ENCODE data around the gene COG6.

GRCh38 chr13:39784347-39784746 is 128.9 kb downstream of the COG6 start:
- TF ChIP-seq, protein P1, sequence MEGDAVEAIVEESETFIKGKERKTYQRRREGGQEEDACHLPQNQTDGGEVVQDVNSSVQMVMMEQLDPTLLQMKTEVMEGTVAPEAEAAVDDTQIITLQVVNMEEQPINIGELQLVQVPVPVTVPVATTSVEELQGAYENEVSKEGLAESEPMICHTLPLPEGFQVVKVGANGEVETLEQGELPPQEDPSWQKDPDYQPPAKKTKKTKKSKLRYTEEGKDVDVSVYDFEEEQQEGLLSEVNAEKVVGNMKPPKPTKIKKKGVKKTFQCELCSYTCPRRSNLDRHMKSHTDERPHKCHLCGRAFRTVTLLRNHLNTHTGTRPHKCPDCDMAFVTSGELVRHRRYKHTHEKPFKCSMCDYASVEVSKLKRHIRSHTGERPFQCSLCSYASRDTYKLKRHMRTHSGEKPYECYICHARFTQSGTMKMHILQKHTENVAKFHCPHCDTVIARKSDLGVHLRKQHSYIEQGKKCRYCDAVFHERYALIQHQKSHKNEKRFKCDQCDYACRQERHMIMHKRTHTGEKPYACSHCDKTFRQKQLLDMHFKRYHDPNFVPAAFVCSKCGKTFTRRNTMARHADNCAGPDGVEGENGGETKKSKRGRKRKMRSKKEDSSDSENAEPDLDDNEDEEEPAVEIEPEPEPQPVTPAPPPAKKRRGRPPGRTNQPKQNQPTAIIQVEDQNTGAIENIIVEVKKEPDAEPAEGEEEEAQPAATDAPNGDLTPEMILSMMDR (IDR thresholded peaks at IDR 0.05), result no peak
- TF ChIP-seq TAF1 (IDR thresholded peaks at IDR 0.05; ENCODE audit: borderline replicate concordance, low read depth, low read length), result no peak
- no peak for TF ChIP-seq YY1 (IDR thresholded peaks at IDR 0.05; ENCODE audit: low read depth)
- no peak for TF ChIP-seq POLR2AphosphoS5 (IDR thresholded peaks at IDR 0.05; ENCODE audit: low read depth, low read length)
- TF ChIP-seq JUND (IDR thresholded peaks at IDR 0.05), result no peak
- no peak for TF ChIP-seq EP300 (IDR thresholded peaks at IDR 0.05; ENCODE audit: borderline replicate concordance in 1 of 2, low read depth in 1 of 2, low read length in 1 of 2)
- TF ChIP-seq SIN3A (IDR thresholded peaks at IDR 0.05; ENCODE audit: borderline replicate concordance, low read depth, low read length), result no peak
- TF ChIP-seq EZH2phosphoT487 (IDR thresholded peaks at IDR 0.05; ENCODE audit: borderline replicate concordance, low read depth), result no peak
- TF ChIP-seq, protein P2, sequence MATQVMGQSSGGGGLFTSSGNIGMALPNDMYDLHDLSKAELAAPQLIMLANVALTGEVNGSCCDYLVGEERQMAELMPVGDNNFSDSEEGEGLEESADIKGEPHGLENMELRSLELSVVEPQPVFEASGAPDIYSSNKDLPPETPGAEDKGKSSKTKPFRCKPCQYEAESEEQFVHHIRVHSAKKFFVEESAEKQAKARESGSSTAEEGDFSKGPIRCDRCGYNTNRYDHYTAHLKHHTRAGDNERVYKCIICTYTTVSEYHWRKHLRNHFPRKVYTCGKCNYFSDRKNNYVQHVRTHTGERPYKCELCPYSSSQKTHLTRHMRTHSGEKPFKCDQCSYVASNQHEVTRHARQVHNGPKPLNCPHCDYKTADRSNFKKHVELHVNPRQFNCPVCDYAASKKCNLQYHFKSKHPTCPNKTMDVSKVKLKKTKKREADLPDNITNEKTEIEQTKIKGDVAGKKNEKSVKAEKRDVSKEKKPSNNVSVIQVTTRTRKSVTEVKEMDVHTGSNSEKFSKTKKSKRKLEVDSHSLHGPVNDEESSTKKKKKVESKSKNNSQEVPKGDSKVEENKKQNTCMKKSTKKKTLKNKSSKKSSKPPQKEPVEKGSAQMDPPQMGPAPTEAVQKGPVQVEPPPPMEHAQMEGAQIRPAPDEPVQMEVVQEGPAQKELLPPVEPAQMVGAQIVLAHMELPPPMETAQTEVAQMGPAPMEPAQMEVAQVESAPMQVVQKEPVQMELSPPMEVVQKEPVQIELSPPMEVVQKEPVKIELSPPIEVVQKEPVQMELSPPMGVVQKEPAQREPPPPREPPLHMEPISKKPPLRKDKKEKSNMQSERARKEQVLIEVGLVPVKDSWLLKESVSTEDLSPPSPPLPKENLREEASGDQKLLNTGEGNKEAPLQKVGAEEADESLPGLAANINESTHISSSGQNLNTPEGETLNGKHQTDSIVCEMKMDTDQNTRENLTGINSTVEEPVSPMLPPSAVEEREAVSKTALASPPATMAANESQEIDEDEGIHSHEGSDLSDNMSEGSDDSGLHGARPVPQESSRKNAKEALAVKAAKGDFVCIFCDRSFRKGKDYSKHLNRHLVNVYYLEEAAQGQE (IDR thresholded peaks at IDR 0.05; ENCODE audit: low read depth, low read length), result no peak
- TF ChIP-seq NRF1 (IDR thresholded peaks at IDR 0.05; ENCODE audit: low read depth, low read length), result no peak
- TF ChIP-seq RAD21 (IDR thresholded peaks at IDR 0.05; ENCODE audit: low read length), result no peak
- no peak for TF ChIP-seq TCF12 (IDR thresholded peaks at IDR 0.05)
